ENCODE data around the gene TBC1D7.

DNA sequence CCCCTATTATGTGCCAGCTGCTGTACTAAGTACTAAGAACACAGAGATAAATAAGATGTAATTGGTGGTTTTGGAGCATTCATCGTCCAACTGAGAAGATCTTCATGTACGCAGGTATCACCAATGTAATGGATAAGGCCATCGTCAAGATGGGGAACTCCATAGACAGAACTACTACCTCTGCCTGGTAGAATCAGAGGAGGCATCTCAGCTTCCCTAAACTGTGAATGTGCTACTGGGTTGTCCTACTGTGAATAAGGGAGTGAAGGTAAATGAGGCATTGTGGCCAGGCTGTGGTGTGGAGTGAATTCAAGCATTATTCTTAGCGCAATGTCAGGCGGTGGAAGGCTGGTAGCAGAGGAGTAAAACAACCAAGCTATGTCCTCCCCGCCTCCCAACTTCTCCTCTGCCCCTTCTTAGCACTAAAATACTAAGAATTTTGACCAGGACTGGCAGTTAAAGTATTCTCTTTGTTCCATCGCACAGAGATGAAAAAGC lies 68.2 kb downstream of the TBC1D7 start:
- TF ChIP-seq CTCF (IDR thresholded peaks at IDR 0.05 in 4 of 5, conservative IDR thresholded peaks at IDR 0.05 in 1 of 5): no peak
- no peak for TF ChIP-seq POLR2A (IDR thresholded peaks at IDR 0.05)
